BLaER1 (cell line): ENCODE results near the gene GSDME.

Experiments used
- H3K27ac ChIP-seq: shearing (Covaris generic); formaldehyde crosslinking; 2 replicates; pipeline ENCODE4 v1.8.1; 2022
- H3K27me3 ChIP-seq: shearing (Covaris generic); formaldehyde crosslinking; 2 replicates; pipeline ENCODE4 v1.8.1; 2022
- H3K36me3 ChIP-seq: shearing (Covaris generic); formaldehyde crosslinking; 2 replicates; pipeline ENCODE4 v1.8.1; 2022
- H3K4me1 ChIP-seq: shearing (Covaris generic); formaldehyde crosslinking; 2 replicates; pipeline ENCODE4 v1.8.1; 2022
- H3K4me2 ChIP-seq: shearing (Covaris generic); formaldehyde crosslinking; 2 replicates; pipeline ENCODE4 v1.8.1; 2022
- H3K4me3 ChIP-seq: shearing (Covaris generic); formaldehyde crosslinking; 2 replicates; pipeline ENCODE4 v1.8.1; 2022
- H3K9ac ChIP-seq: shearing (Covaris generic); formaldehyde crosslinking; 2 replicates; pipeline ENCODE4 v1.8.1; 2022
- H3K9me3 ChIP-seq: shearing (Covaris generic); formaldehyde crosslinking; 2 replicates; pipeline ENCODE4 v1.8.1; 2022
- H4K20me1 ChIP-seq: shearing (Covaris generic); formaldehyde crosslinking; 2 replicates; pipeline ENCODE4 v1.8.1; 2022
- Cebpa-rat ChIP-seq: shearing (Covaris generic); IDR thresholded peaks from 2 replicates; pipeline ENCODE4 v1.8.1; 2022

GSDME gene

DNA sequence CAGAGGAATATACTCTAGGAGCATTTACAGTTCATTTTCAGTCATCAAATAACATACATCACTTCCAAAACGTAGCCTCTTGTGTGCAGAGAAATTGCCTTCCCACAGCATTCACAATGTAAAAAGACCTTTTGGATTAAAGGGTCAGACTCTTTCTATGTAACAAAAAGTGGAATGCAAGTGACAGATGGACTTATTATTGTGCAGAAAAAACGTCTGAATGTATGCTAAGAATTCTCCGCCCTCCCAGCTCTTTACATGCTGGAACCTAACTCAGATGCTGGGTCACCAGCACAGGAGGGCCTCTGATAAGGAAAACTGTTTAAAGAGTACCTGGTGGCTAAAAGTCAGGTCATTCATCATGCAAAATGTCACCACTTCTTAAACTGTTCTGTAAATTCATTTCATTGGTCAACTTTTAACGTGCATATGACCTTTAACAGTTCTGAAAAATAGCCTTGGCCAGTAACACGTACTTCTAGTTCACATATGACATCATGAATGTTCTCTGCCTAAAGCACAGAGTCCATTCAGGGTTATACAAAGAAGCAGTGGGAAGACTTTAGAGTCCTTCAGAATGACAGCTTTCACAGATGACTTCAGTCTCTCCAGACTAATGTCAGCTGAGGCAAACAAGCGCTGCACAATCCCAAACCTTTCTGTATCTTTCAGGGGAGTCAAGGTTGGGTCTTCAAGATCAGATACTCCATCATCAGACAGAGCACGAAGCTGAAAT, 58.6 kb downstream of the GSDME start:
- H3K9ac ChIP-seq: no peak overlapping the region
- peaks cover 19% of the 10 kb centered on the region for H3K27me3 ChIP-seq
- H4K20me1 ChIP-seq: peaks cover 33% of the 10 kb centered on the region
- H3K4me1 ChIP-seq: peaks cover 34% of the 10 kb centered on the region
- peak overlapping the region; percentile 61 for H3K4me2 ChIP-seq
- TF ChIP-seq Cebpa-rat: no peak
- H3K36me3 ChIP-seq: peaks cover 21% of the 10 kb centered on the region
- H3K9me3 ChIP-seq: no peaks in the 10 kb centered on the region
- H3K4me3 ChIP-seq: no peak overlapping the region
- no peak overlapping the region for H3K27ac ChIP-seq

- Histone ChIP-seq H3K9me3 (no peaks in the 10 kb centered on the region), H3K27ac (no peak overlapping the region), H4K20me1 (peaks cover 20% of the 10 kb centered on the region), H3K36me3 (peaks cover 21% of the 10 kb centered on the region), H3K4me2 (no peak overlapping the region), H3K4me1 (peaks cover 21% of the 10 kb centered on the region), H3K9ac (no peak overlapping the region), H3K4me3 (no peak overlapping the region), H3K27me3 (0 out of 2 replicates have a peak, but pooled peaks cover 10% of the 10 kb centered on the region)
- TF ChIP-seq Cebpa-rat: no peak
Observed at GRCh38 chr7:24697416-24697815, 59.8 kb downstream of the GSDME start.

- Histone ChIP-seq H3K4me1 (peaks cover 3% of the 10 kb centered on the region; the same call in 1 of the 2 replicates), H3K27ac (no peak overlapping the region), H3K36me3 (peaks cover 26% of the 10 kb centered on the region), H3K9me3 (no peaks in the 10 kb centered on the region), H3K4me3 (no peak overlapping the region), H3K9ac (no peak overlapping the region), H4K20me1 (no peaks in the 10 kb centered on the region), H3K27me3 (no peaks in the 10 kb centered on the region), H3K4me2 (no peak overlapping the region)
- TF ChIP-seq Cebpa-rat: no peak
Observed at GRCh38 chr7:24692592-24692991, 64.7 kb downstream of the GSDME start.

- H3K27me3 ChIP-seq: no peaks in the 10 kb centered on the region
Observed at GRCh38 chr7:24690251-24690650, 67.0 kb downstream of the GSDME start.

GRCh38 chr7:24685708-24686107, 71.6 kb downstream of the GSDME start:
- H3K4me2 ChIP-seq: no peak overlapping the region
- no peak for TF ChIP-seq Cebpa-rat
- H3K9ac ChIP-seq: no peak overlapping the region
- H3K4me1 ChIP-seq: no peaks in the 10 kb centered on the region
- H3K4me3 ChIP-seq: no peak overlapping the region
- H3K9me3 ChIP-seq: no peaks in the 10 kb centered on the region
- peaks cover 48% of the 10 kb centered on the region for H3K36me3 ChIP-seq
- no peaks in the 10 kb centered on the region for H3K27me3 ChIP-seq
- H4K20me1 ChIP-seq: no peaks in the 10 kb centered on the region
- no peak overlapping the region for H3K27ac ChIP-seq

More at GRCh38 chr7:24690251-24690650, 67.0 kb downstream of the GSDME start:
- H4K20me1 ChIP-seq: no peaks in the 10 kb centered on the region
- H3K27ac ChIP-seq: no peak overlapping the region
- H3K36me3 ChIP-seq: peaks cover 31% of the 10 kb centered on the region
- no peak for TF ChIP-seq Cebpa-rat
- H3K4me3 ChIP-seq: no peak overlapping the region
- no peak overlapping the region for H3K9ac ChIP-seq
- no peak overlapping the region for H3K4me2 ChIP-seq
- H3K9me3 ChIP-seq: no peaks in the 10 kb centered on the region
- no peaks in the 10 kb centered on the region for H3K4me1 ChIP-seq

DNA sequence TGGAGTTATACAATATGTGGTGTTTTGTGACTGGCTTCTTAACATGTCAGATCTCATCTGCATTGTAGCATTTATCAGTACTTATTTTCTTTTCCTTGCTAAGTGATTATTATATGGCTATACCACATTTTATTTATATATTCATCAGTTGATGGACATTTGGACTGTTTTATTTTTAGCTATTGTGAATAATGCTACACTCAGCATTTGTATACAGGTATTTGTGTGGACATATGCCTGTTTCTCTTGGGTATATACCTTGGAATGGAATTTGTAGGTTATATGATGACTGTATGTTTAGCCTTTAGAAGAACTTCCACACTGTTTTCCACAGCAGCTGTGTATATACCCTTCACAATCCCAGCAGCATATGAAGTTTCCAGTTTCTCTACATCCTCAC, 86.5 kb downstream of the GSDME start:
- H3K36me3 ChIP-seq: peaks cover 23% of the 10 kb centered on the region
- H3K4me2 ChIP-seq: no peak overlapping the region

DNA sequence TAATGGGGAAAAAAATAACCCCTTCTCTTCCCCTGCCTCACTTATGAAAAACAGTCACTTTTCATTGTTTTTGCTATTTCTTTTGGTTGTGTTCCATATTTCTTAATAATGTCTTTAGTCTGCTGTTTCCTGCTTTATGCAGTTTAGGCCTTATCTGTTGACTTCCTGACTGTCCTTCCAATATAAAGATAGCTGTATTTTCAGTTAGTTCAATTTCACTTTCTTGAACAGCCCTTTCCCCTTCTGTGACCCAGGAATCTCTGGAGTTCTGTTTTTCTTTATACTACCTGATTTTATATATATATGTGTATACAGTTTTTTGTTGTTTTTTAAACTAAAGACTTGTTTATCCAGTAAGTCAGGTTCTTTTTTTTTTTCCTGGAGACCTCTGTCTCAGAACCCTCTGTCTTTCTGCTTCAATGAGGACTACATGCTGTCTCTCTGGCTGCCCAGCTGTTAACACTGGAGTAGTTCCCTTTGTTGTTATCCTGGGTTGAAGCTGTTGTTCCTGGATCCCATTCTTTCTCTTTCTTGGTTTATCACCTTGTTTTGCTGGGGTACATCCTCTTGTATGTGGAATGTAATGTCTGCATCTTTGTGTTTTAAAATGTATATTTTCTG, 87.2 kb downstream of the GSDME start:
- no peak overlapping the region for H3K27ac ChIP-seq
- no peak overlapping the region for H3K4me3 ChIP-seq
- H3K4me2 ChIP-seq: no peak overlapping the region
- 0 out of 2 replicates have a peak, but pooled peaks cover 6% of the 10 kb centered on the region for H3K4me1 ChIP-seq
- H4K20me1 ChIP-seq: no peaks in the 10 kb centered on the region
- H3K9ac ChIP-seq: no peak overlapping the region
- H3K36me3 ChIP-seq: peaks cover 23% of the 10 kb centered on the region
- H3K9me3 ChIP-seq: no peaks in the 10 kb centered on the region
- no peaks in the 10 kb centered on the region for H3K27me3 ChIP-seq
- TF ChIP-seq Cebpa-rat: no peak

More for the DNA sequence above, 86.5 kb downstream of the GSDME start:
- Histone ChIP-seq H3K27ac (no peak overlapping the region), H4K20me1 (no peaks in the 10 kb centered on the region), H3K9me3 (no peaks in the 10 kb centered on the region), H3K4me1 (0 out of 2 replicates have a peak, but pooled peaks cover 6% of the 10 kb centered on the region), H3K4me3 (no peak overlapping the region), H3K27me3 (no peaks in the 10 kb centered on the region), H3K9ac (no peak overlapping the region)
- no peak for TF ChIP-seq Cebpa-rat

DNA sequence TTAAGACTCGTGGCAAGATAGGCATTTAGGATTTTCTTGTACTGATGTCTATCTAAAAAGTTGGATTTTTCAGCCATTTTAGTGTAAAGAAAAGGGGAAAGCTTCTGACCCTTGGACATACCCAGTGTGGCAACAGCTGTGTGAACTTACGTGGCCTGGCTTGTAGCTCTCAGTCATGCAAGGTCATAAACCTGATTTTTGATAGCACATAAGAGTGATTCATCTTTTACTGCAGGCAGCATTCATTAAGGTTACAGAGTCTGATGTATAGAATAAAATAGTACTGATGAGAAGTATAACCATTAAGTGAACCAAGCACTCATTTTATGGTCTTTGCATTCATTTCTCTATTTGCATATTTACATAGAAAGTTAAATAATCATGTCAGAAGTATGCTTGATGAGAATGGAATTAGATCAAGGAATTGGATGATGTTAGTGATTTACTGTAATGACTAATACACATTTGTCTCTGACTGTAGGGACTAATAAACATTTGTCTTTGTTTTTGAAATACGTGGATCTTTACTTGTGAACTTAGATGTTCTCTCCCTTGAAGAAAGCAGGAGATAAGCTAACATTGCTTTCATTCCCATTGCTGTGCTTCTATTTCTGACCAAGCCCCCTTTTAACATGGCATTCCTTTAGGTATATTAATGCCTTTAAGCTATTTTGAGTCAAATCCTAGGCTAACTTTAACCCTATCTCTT, 88.2 kb downstream of the GSDME start:
- no peak overlapping the region for H3K4me2 ChIP-seq
- no peak overlapping the region for H3K9ac ChIP-seq
- no peak for TF ChIP-seq Cebpa-rat

DNA sequence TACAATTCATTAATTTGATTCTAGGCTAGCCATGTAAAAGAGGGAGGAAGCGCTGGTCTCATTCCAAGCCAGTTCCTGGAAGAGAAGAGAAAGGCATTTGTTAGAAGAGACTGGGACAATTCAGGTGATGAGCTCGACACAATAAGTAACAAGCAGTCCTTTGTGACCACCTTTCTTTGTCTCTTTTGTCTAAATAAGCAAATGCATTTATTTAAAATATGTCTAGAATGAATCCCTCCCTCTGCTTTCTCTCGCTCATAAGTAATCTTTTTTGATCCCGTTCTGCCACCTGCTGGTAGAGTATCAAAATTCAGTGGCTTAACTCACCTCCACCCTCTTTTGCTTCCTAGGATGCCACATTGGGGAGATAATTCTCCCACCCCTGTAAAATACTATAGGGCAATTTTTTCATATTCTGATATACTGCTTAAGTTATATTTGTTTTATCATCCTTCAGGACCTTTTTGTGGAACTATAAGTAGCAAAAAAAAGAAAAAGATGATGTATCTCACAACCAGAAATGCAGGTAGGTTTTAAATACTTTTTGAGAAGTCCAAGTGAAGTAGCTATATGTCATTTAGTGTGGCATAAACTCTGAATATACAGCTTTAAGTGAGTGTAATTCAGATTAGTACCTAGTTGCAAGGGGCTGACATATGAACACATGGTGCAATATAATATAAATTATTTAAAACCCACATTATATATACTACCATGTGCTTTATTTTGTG, 91.5 kb downstream of the GSDME start:
- Histone ChIP-seq H3K36me3 (peaks cover 13% of the 10 kb centered on the region; the same call in 1 of the 2 replicates), H3K4me1 (0 out of 2 replicates have a peak, but pooled peaks cover 6% of the 10 kb centered on the region), H3K27me3 (no peaks in the 10 kb centered on the region), H3K4me3 (no peak overlapping the region), H3K9me3 (no peaks in the 10 kb centered on the region), H4K20me1 (no peaks in the 10 kb centered on the region), H3K9ac (no peak overlapping the region), H3K4me2 (no peak overlapping the region), H3K27ac (no peak overlapping the region)
- TF ChIP-seq Cebpa-rat: no peak

More for the DNA sequence above, 88.2 kb downstream of the GSDME start:
- H3K36me3 ChIP-seq: peaks cover 19% of the 10 kb centered on the region
- no peak overlapping the region for H3K4me3 ChIP-seq
- H3K4me1 ChIP-seq: 0 out of 2 replicates have a peak, but pooled peaks cover 6% of the 10 kb centered on the region
- H3K27me3 ChIP-seq: no peaks in the 10 kb centered on the region
- H3K27ac ChIP-seq: no peak overlapping the region
- no peaks in the 10 kb centered on the region for H4K20me1 ChIP-seq
- H3K9me3 ChIP-seq: no peaks in the 10 kb centered on the region
